Fibroblast of mammary gland (primary cell): Measurements from ENCODE around the gene CLEC16A.

ENCODE experiments used
- DNase-seq: peaks from one replicate; pipeline ENCODE4 v3.0.0-alpha.2; 2010; ENCODE audit warnings: low read depth
- H3K4me3 ChIP-seq: 2 replicates; pipeline ENCODE4 v1.5.1; 2011; ENCODE audit warnings: low read depth, mild to moderate bottlenecking, low read length, moderate library complexity; ENCODE audit not compliant: control insufficient read depth
- TF ChIP-seq, protein P1 (sequence below): conservative IDR thresholded peaks from 2 replicates; pipeline ENCODE4 v1.5.1; 2011; ENCODE audit warnings: low read depth, low read length, inconsistent platforms; ENCODE audit not compliant: control insufficient read depth, insufficient read depth

Gene CLEC16A

DNA sequence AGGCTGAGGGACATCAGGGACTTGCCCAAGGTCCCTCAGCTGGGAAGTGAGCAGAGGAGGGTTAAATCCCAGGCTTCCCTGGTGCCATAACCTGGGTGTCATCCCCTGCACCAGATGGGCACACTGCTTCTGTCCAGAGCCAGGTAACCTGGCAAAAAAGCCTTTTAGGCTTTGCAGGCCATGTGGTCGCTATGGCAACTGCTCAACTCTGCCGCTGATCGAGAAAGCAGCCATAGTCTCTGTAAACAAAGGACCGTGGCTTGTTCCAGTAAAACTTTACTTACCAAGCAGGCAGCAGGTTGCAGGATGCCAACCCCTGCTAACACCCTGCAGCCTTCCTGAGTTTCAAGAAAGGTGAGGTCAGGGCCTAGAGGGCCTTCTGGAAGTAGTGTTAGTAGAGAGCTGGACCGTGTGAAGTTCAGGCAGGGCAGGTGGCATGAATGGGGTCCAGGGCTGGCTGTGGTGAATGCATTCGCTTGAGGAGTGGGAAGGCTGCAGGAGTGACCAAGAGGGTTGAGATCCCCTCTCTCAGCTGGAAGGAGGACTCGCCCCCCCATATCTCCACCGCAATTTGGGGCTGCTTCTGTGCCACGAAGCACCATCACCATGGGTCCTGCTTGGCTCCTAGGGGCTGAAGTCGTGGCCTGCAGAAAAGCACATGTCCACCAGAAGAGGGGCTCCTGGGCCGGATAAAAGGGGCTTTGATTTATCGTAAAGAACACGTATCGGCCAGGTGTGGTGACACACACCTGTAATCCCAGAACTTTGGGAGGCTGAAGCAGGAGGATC is 220.3 kb downstream of the CLEC16A start:
- TF ChIP-seq, protein P1, sequence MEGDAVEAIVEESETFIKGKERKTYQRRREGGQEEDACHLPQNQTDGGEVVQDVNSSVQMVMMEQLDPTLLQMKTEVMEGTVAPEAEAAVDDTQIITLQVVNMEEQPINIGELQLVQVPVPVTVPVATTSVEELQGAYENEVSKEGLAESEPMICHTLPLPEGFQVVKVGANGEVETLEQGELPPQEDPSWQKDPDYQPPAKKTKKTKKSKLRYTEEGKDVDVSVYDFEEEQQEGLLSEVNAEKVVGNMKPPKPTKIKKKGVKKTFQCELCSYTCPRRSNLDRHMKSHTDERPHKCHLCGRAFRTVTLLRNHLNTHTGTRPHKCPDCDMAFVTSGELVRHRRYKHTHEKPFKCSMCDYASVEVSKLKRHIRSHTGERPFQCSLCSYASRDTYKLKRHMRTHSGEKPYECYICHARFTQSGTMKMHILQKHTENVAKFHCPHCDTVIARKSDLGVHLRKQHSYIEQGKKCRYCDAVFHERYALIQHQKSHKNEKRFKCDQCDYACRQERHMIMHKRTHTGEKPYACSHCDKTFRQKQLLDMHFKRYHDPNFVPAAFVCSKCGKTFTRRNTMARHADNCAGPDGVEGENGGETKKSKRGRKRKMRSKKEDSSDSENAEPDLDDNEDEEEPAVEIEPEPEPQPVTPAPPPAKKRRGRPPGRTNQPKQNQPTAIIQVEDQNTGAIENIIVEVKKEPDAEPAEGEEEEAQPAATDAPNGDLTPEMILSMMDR = no peak
- DNase-seq = no peak
- H3K4me3 ChIP-seq = no peak overlapping the region

DNA sequence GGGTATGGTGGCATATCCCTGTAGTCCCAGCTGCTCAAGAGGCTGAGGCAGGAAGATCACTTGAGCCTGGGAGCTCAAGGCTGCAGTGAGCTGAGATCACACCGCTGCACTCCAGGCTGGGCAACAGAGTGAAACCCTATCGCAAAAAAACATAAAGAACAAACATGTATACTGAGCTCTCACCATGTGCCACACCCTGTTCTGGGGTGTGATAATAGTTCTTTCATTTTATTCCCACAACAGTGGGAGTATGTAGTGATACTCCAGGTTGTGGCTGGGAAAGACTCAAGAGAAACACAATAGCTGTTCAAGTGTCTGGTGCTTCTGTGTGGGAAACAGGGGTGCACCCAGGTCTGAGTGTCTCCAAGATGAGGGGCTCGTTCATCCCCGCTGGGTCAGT is 221.0 kb downstream of the CLEC16A start:
- TF ChIP-seq, protein P1 = no peak
- DNase-seq = no peak
- H3K4me3 ChIP-seq = no peak overlapping the region

DNA sequence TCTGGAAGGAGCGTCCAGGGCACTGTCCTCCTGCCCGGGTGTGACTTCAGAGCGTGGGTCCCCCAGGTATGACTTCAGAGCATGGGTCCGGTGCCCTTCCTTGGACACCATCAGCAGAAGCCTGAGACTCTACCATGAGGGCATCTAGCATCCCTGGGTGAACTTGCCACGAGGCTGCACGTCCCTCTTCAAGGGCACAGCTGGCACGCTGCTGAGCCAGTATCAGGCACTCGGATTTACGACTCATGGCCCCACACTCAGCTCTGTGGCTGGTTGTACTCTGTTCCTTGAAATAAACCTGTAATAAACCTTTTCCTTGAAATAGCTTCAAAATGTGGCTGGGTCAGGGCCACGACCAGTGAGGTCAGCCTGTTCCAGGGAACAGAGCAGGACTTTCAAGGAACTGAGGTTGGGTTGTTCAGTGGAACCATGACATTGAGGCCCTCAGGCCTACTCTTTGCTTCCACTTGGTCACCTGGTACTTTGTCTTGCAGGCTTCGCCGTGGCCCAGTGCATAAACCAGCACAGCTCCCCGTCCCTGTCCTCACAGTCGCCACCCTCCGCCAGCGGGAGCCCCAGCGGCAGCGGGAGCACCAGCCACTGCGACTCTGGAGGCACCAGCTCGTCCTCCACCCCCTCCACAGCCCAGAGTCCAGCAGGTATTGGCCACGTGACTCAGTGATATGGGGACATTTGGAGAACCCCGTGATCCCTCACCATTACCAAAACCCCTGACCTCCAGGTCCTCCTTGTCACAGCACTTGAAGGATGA is 221.7 kb downstream of the CLEC16A start:
- TF ChIP-seq, protein P1 = no peak
- no peak overlapping the region for H3K4me3 ChIP-seq
- DNase-seq = no peak

DNA sequence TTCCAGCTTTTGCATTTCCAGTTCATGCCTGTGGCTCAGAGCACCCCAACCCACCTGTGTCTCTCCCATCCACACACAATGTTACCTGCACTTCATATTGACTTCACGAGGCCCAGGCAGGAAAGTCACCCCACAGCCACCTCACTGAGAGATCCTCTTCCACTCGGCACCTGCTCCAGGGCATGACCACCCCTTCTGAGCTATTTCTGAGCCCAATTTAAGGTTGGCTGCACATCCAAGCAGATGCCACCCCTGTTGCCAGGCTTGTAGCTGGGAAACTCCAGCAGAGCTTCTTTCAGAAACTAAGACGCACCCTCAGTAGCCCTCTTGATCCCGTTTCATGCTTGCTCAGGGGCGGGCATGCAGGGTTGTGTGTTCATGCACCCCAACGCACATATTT is 223.2 kb downstream of the CLEC16A start:
- no peak overlapping the region for H3K4me3 ChIP-seq
- TF ChIP-seq, protein P1 = no peak
- no peak for DNase-seq

DNA sequence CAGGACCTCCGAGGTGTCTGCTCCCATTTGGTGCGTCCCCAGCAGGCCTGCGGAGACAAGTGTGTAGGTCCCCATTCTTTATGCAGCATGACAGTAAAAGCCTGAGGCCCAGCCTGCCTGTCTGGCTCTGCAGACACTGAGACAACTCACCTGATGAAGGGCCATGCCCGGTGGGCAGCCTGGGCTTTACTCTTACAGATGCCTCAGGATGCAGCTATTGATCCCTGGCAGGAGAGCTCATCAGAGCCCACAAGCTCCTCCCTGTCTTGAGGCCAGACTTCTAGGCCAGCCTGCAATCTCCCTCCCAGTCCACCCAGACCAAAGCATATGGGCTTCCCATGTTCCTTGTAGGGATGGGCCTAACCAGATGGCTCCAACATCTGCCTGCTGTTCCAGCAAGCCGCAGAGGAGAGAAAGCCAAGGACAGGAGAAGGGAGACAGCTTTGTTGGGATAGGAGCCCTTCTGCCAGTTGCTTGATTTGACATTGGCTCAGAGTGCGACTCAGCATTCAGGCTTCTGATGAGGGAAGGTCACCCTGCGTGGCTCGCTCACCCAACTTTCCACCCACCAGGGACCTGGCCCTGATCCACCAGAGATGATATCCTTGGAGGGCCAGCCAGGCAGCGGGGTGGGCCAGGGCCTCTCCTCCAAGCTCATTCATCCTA is 224.2 kb downstream of the CLEC16A start:
- TF ChIP-seq, protein P1 = no peak

DNA sequence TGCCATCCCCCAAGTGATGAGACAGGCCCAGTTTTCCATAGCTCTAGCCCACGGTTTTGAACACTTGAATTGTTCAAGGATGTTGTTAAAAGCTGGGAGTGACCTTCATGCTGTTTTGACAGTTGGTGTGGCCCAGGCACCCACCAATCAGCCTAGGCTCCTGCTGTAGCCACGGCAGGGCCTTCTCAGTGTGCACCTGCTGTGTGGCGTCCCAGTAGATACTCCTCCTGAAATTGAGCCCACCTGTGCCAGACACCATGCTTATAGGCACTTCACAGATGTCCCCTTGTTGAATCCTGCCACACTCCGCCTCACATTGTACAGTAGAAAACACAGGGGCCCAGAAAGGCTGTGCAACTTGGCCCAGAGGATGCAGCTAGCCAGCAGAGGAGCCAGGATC is 225.3 kb downstream of the CLEC16A start:
- no peak for DNase-seq
- TF ChIP-seq, protein P1 = no peak
- H3K4me3 ChIP-seq = no peak overlapping the region

More for the DNA sequence above, 224.2 kb downstream of the CLEC16A start:
- peak; percentile 20 for DNase-seq
- H3K4me3 ChIP-seq = no peak overlapping the region
